Stimulated activated CD4-positive, alpha-beta T cell treated with anti-CD3 and anti-CD28 coated beads, Interleukin-4, amount 100 ng/mL, for 4 hours (primary cell): Measurements from ENCODE around the gene NUP205.

ENCODE experiments used
- DNase-seq, 2 experiments: peaks; one replicate each; pipeline ENCODE4 v3.0.0-alpha.2; 2020

Gene NUP205, protein sequence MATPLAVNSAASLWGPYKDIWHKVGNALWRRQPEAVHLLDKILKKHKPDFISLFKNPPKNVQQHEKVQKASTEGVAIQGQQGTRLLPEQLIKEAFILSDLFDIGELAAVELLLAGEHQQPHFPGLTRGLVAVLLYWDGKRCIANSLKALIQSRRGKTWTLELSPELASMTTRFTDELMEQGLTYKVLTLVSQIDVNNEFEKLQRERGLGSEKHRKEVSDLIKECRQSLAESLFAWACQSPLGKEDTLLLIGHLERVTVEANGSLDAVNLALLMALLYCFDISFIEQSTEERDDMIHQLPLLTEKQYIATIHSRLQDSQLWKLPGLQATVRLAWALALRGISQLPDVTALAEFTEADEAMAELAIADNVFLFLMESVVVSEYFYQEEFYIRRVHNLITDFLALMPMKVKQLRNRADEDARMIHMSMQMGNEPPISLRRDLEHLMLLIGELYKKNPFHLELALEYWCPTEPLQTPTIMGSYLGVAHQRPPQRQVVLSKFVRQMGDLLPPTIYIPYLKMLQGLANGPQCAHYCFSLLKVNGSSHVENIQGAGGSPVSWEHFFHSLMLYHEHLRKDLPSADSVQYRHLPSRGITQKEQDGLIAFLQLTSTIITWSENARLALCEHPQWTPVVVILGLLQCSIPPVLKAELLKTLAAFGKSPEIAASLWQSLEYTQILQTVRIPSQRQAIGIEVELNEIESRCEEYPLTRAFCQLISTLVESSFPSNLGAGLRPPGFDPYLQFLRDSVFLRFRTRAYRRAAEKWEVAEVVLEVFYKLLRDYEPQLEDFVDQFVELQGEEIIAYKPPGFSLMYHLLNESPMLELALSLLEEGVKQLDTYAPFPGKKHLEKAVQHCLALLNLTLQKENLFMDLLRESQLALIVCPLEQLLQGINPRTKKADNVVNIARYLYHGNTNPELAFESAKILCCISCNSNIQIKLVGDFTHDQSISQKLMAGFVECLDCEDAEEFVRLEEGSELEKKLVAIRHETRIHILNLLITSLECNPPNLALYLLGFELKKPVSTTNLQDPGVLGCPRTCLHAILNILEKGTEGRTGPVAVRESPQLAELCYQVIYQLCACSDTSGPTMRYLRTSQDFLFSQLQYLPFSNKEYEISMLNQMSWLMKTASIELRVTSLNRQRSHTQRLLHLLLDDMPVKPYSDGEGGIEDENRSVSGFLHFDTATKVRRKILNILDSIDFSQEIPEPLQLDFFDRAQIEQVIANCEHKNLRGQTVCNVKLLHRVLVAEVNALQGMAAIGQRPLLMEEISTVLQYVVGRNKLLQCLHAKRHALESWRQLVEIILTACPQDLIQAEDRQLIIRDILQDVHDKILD (N-terminal part only)

DNA sequence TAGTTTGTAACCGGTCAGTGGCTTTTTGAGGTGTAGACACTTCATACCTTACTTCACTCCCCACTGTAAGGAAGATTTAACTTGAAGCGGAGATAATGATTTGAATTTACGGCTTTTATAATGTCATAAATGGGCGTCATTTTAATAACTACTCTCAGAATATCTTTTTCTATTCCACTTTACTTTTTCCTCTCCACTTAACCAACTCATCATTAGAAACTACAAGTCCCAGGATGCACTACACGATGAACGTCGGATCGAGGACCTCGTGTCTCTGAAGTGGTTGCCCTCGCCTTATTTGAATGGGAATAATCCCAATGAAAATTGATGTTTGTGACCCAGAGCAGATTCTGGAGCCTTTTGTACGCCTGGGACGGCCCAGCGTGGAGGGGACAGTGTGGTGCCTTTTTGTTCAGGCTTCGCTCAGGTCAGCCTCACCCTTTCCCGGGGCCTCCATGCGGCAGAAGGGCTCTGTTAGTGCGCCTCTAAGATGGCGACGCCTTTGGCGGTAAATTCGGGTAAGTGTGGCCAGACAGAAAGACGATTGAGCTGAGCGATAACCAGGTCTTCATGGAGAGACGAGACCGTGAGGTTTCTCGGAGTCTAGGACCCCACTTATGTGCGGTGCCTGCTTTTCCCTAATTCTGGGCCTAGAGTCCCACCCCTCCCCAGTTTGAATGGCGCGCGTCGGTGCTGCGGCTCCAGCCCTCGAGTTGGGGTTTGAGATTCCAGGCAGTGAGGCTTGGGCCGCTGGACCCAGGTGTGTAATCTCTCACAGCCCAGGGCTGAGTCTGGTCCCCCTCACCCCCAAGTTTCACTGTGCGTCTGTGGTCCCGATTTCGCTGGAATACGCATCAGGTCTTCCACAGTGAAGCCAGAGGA, at the start of gene NUP205:
Gene NUP205 (plus strand): TSS at position 463 of the 882 bp plus-strand sequence. CDS start 28 bp downstream, at position 491.
- peak; percentile 61 to 74 for DNase-seq

DNA sequence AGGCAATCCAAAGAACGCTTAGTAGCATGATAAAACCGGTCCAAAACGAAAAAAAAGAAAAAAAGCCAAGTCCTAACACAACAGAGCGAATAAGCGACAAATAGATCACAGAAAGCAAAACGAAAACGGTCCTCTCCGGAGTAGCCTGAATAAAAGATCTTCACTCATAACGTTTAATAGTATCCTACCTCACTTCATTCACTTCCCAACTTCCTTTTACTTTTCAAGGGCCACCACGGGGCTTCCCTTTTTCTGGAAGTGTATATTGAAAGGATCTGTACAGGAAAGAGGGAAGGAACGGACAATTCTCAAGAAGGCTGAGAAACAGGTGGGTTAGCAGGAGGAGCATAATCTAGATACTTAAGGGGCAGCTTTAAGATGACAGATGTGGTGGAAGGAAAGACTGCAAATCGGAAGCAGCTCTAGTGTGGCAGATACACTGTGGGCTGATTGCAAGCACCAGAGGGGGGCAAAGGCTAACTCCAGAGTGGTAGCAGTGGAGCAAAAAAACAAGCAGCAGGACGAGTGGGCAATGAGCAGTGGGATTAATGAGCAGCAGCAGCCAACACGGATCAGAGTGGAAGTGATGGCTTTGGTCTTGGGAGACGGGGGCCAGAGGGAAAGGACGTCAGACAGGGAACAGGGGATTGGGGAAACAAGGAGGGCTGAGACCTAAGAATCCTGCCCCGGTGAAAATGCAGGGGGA, 48.7 kb upstream of the NUP205 start:
- DNase-seq = peak; percentile 2 to 7

DNA sequence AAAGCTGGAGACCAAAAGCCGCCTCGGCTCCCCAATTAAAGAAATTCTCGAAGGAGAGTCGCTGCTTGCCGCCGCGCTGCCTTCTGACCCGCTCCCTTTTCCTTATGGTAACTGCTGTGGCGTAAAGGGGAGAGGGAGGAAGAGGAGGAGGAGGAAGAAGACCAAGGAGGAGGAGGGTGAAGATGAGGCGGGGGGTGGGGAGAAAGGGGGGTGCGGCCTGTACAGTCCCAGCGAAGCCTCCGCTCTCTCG, 48.2 kb upstream of the NUP205 start:
- no peak for DNase-seq

DNA sequence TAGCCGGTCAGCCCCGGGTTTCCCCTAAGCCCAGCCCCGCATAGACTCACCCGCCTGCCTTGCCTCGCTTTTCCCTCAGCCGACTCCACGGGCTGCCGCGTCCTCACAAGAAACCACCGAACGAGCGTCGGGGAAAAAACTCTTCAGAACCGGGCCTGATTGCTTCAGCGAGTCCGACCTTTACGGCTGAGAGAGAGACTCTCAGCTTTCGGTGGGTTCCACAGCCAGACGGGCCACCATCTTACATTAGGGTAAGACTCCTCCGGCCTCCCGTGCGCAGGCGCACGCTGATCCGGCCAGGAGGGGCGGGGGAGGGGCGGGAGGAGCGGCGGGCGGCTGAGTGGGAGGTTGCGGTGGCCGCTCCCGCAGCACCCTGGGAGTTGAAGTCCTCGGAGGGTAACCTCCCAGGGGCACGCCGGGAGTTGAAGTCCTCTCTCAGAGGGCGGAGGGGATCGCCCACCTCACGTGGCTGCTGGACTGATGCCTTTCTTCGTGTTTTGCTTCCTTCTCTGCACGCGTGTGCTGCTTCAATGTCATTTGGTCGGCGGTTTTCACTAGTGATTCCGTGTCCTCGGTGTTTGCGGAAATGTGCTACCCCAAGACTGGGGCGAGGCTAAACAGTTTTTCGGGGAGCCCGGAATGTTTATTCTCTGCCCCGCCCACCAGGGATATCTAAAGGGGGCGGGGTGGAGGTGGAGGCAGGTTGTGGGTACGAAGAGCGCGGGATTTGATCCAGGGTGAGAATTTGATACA, 47.7 kb upstream of the NUP205 start, which contains the start of gene CNOT4:
Gene CNOT4 (minus strand): TSS at position 264 of the 753 bp plus-strand sequence. CDS start 71,771 bp downstream, outside the sequence.
- peak; percentile 95 to 98 for DNase-seq

DNA sequence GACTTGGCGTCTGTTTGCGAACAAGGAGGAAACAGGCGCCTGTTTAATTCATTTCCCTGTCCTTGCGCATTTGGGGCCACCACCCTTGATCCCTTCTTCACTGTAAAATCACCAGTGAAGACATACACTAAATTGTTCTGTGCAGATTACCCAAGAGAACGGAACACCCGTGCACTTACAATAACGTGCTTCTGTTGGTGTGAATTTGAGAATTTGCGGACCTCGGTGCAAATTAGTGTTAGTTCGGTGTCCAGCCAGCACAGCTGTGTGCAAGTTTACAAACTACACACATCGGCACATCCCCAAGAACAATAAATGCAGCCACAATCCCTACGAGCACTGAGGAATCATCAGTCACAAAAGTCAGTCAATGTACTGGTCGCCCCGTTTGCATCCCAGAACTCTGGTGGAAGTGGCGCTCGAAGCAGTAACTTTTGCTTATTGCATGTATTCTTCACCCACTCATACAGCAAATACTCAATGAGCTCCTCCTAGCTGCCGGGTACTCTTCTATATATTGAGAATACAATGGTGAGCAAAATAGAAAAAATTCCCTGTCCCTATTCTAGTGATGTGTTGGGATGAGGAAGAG, 47.0 kb upstream of the NUP205 start:
- no peak for DNase-seq

DNA sequence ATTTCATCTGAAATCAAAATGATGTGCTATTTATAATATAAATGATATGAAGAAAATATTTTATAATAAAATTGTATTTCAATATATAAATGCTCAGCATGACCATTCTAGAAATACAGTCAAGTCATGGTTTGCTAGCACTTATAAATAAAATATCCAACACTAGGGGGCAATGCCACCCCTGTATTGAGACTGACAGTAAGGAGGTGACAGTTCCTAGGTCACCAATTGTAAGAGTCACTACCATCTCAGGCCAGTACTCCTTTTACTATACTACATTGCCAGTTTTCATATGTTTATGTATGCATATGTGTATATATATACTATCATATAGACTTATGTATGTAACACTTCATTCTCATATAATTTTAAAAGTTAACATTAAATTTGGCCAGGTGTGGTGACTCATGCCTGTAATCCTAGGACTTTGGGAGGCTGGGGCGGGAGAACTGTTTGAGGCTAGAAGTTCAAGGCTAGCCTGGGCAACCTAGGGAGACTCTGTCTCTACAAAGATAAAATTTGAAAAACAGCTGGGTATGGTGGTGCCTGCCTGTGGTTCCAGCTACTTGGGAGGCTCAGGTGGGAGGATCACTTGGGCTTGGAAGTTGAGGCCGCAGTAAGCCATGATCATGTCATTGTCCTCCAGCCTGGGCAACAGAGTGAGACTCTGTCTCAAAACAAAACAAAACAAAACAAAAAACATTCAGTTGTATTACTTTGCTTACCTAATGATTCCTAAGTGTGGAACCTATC, 45.4 kb upstream of the NUP205 start:
- DNase-seq = no peak

DNA sequence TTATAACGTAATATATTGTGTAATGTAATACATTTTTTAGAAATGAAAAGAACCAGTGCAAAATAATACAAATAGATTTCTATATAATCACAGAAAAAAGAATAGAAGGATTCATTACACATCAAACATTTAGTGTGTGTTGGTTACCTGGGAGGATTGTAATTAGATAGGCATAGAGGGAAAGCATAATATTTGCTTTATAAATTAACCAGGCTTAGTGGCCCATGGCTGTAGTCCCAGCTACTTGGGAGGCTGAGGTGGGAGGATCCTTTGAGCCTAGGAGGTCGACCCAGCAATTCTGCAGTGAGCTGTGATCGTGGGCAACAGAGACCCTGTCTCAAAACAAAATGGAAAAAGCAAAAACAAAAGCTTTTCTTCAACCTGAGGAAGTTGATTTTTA, 42.9 kb upstream of the NUP205 start:
- DNase-seq = no peak

DNA sequence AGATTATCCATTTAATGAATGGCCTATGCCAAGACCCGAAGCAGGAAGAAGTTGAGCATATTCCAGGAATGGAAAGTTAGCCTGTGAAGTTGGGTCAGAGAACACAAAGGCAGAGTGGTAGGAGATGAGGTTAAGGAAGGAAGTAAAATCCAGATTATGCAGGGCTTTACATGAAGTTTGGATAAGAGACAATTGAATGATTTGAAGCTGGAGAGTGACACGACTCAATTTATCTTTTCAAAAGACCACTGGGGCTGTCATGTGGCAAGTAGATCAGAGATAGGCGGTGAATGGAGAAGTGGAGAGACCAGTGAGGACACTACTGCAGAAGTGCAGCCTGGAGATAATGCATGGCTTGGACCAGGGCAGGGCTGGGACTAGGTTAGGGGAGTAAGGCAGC, 40.7 kb upstream of the NUP205 start:
- no peak for DNase-seq

DNA sequence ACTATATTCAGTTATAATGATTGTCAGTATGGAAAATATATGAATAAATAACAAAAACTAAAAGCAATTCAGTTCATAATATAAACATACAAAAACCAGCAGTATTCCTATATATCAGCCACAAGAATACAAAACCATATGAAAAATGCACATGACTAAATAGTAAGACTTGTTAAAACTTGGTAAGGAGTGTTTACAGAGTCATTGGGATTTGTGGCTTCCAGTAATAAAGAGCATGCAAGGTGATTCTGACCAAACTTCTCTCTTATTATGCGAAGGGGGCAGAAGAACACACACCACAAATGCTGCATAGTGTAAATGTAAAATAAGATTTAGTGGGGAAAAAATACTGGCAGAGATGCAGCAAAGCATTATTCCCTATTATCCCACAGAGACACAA, 39.0 kb upstream of the NUP205 start:
- DNase-seq = no peak

DNA sequence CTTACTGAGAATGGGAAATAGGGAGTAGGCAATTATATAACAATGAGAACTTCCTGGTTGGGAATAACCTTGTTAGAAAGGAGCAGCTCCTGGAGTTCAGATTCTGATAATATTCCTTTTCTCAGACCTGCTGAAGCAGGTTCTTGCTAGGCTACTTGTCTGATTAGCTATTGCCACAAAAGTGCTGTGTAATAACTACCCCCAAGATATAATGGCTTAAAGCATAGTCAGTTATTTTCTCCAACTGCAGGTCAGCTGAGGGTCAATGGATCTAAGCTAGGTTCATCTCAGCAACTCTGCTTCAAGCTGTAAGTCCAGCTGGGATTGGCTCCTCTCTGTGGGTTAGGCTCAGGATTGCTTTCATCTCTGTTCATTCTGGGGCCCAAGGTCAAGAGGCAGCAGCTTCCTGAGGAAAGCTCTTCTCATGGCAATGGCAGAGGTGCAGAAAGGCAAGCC, 38.5 kb upstream of the NUP205 start:
- DNase-seq = no peak

DNA sequence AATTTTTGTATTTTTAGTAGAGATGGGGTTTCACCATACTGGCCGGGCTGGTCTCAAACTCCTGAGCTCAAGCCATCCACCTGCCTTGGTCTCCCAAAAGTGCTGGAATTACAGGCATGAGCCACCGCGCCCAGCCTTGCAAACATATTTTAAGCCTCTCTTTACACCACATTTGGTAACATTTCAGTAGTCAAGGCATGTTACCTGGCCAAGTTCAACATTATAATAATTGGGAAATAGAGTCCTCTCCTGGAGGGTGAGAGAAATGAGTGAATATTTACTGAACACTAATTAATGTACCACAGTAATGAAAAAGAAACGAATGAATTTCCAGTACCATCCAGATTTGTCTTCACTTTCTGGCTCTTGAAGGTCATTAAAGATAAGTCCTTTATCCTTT, 37.8 kb upstream of the NUP205 start:
- no peak for DNase-seq

DNA sequence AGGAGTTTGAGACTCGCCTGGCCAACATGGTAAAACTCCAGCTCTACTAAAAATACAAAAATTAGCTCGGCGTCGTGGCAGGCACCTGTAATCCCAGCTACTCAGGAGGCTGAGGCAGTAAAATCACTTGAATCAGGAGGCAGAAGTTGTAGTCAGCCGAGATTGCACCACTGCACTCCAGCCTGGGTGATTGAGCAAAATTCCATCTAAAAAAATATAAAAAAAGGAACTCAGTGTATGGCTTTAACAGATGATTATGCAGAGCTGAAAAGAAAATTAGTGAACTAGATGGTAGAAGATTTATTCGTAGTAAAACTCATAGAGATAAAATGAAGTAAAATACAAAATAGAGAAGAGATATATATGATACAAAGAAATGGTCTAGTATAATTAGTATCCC, 35.2 kb upstream of the NUP205 start:
- DNase-seq = no peak

DNA sequence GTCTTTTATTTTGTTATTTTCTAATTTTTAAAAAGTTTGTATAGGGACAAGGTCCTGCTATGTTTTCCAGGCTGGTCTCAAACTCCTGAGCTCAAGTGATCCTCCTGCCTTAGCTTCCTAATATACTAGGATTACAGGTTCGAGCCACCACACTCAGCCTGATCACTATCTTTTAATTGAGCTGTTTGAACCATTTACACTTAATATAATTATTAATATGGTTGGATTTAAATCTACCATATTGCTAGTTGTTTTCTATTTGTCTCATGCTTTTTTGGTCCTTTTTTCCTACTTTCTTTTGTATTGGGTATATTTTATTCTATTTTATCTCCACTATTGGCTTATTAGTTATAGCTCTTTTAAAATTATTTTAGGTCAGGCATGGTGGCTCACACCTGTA, 34.6 kb upstream of the NUP205 start:
- no peak for DNase-seq

DNA sequence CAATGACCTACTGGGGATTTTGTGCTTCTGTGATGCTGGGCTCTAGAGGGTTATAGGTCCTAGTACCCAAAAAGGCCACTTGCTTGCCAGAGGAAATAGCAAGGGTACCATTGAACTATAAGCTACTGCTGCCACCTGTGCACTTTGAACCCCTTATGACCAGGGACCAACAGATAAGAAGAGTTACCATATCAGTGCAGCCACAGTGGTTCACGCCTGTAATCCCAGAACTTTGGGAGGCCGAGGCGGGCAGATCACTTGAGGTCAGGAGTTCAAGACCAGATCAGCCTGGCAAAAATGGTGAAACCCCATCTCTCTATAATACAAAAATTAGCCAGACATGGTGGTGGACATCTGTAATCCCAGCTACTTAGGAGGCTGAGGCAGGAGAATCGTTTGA, 32.3 kb upstream of the NUP205 start:
- no peak for DNase-seq

DNA sequence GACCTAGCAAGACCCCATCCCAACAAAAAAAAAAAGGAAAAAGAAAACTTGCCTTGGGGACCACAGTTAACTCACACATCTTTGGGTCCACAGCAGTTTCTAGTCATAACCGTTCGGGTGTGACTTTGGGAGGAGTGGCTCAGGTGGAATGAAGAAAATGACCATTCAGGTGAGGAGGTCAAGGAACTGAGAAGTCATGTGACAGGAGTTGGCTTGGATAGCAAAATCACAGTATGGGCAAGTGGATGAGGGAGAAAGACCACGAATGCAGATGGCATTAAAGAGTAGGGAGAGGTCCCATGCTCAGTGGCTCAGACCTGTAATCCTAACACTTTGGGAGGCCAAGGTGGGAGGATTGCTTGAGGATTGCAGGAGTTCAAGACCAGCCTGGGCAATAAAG, 30.7 kb upstream of the NUP205 start:
- DNase-seq = no peak

DNA sequence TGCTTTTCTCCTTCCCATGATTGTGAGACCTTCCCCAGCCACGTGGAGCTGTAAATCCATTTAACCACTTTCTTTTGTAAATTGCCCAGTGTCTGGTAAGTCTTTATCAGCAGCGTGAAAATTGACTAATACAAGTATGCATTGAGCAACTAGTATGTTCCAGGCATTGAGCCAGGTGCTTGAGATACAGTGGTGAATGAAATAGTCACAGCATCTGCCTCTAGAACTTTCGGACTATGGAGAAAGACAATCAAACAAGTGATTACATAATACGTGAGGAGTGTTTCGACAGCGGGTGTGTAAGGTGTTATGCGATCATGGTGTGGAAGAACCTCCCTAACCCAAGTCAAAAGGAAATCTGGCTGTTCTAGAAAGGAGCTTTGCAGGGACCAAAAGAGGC, 21.6 kb upstream of the NUP205 start:
- DNase-seq = no peak

DNA sequence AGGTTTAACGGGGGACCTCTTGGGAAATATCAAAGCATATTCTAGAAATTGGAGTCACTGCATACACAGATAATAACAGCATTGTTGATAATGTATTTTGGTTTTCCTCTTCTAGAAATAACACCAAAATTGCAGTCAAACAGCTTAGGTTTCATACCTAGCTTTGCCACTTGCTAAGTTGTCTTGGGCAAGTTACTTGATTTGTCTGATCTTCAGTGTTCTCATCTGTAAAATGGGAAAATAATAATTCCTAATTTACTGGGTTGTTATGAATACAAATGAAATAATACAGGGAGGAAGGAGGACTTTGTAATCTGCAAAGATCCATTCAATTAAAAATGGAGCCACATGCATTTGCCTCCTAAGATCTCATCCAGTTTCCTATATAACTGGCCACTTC, 20.3 kb upstream of the NUP205 start:
- no peak for DNase-seq

DNA sequence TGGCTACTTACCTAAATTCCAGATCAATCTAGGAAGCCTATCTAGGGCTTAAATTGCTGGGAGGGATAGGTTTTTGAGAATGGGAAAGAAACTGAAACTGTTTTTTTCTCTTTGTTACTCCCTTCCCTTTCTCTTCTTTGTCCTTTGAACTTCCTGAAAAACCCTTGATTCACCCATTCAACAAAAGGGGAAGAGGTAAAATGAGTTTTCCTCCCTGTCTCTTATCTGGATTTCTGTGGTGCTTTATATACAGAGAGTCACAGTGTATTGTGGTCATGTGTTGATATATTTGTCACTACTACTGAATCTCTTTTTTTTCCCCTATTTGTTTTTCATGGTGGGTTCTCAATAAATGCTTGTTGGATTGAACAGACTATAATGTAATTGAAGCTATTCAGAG, 19.8 kb upstream of the NUP205 start:
- DNase-seq = no peak

DNA sequence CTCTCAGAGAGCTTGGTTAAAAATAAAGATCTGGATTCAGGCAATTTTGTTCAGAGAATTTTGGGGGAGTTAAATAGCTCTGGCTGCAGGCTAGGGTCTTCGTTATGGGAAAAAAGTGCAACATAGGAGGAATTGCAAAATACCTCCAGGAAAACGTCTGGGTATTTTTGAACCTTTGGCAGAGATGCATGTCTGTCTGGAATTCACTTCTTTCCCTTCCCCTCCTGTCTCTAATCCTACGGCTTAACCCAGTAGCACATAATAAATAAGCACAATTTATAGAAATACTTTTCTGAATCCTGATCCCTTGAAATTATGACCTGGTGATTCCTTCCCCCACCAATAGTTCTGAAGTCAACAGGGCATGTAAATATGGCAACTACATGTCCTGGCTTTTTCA, 19.3 kb upstream of the NUP205 start:
- DNase-seq = no peak

DNA sequence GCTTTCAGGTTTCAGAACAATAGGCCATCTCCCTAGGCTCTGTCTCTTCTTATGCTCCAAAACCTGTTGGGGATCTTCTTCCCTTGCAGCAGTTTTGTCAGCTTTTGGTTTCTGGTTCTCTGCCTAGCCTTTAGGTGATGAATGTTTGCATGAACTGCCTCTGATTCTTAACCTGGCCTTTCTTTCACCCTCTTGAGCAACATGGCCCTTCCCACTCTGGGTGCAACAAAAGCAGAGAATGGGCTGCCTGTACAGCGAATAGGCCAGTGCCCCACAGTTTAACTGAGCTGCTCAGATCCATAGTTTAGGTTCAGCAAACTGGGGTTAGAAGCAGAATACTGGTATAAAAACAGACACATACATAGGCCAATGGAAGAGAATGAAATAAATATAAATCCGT, 18.1 kb upstream of the NUP205 start:
- no peak for DNase-seq
